Germinal center (tissue), 1 donor: ENCODE measurements around the gene RAB11FIP3.
"Not testable (repeated sequence)": the region's sequence is repeated elsewhere in the genome, so short reads cannot be mapped to it uniquely, and the experiment has no call there.

Experiments
- DNase-seq: peaks from one replicate; pipeline ENCODE4 v3.0.0; 2012; ENCODE audit warnings: mixed read lengths, low spot score

Gene RAB11FIP3

DNA sequence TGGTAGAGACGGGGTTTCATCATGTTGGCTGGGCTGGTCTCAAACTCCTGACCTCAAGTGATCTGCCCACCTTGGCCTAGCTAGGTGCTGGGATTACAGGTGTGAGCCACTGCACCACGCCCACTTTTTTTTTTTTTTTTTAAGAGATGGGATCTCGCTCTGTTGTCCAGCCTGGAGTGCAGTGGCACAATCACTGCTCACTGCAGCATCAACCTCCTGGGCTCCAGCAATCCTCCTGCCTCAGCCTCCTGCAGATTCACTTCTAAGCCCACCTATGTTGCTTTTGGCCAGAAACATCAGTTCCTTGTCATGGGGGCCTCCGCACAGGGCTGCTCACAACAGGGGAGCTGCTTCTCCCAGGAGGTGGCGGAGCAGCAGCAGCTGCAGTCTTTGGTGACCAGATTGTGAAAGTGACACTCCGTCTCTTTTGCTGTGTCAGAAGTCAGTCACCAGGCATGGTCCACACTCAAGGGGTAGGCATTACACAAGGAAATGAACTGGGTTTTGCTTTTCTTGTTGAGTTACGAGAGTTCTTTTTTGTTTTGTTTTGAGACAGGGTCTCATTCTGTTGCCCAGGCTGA, 32.9 kb upstream of the RAB11FIP3 start:
- no peak for DNase-seq

GRCh38 chr16:396199-396598, 29.2 kb upstream of the RAB11FIP3 start:
- no peak for DNase-seq

GRCh38 chr16:396605-397004, 28.8 kb upstream of the RAB11FIP3 start:
- DNase-seq: no peak

DNA sequence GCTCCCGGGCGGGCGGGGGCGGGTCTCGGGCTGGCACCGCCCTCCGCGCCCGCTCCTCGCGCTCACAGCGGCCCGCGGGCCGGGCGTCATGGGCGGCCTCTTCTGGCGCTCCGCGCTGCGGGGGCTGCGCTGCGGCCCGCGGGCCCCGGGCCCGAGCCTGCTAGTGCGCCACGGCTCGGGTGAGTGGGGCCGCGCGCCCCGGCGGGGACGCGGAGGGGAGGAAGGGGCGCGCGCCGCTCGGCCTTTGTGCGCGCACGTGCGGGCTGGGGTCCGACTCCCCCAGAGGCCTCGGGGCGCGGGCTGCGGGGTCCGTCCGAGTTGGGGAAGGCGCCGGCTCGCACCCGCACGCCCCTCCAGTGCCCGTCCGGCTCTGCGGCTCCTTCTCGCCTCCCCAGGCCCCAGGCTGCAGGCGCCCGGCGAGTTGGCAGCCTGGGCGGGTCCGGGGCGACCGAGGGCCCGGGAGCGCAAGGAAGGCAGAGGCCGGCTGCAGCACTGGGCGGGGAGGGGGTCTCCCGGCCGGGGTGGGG, 28.3 kb upstream of the RAB11FIP3 start, which contains the start of gene NME4:
Gene NME4 (plus strand): TSS at position 65 of the 527 bp plus-strand sequence. CDS start 24 bp downstream, at position 89.
- DNase-seq: no peak

- no peak for DNase-seq
Measured at GRCh38 chr16:397736-398332, 27.6 kb upstream of the RAB11FIP3 start.

DNA sequence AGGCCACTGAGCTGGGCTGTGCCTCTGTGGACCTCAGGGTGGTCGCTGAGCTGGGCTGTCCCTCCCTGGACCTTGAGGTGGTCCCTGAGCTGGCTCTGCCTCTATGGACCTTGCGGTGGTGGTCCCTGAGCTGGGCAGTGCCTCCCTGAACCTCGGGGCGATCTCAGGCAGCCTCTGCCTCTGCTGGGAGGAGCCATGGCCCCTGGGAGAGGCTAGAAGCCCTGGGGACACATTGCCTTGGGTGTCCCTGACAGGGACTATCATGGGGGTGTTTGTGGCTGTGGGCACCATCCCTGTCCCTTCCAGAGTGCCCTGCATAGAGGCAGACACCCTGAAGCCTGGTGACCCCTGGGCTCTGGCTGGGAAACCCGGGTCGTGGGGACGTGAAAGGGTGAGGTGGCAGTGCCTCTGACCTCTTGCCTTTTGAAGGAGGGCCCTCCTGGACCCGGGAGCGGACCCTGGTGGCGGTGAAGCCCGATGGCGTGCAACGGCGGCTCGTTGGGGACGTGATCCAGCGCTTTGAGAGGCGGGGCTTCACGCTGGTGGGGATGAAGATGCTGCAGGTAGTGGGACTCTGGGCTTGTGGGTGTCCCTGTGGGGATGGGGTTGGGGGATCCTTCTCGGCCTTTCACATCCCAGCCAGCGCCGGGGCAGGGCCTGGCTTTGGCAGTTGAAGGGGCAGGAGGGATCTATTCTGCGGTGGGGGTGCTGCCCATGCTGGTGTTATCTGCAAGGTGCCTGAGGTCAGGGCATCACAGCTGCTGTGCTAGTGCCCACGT, 26.7 kb upstream of the RAB11FIP3 start:
- no peak for DNase-seq

DNA sequence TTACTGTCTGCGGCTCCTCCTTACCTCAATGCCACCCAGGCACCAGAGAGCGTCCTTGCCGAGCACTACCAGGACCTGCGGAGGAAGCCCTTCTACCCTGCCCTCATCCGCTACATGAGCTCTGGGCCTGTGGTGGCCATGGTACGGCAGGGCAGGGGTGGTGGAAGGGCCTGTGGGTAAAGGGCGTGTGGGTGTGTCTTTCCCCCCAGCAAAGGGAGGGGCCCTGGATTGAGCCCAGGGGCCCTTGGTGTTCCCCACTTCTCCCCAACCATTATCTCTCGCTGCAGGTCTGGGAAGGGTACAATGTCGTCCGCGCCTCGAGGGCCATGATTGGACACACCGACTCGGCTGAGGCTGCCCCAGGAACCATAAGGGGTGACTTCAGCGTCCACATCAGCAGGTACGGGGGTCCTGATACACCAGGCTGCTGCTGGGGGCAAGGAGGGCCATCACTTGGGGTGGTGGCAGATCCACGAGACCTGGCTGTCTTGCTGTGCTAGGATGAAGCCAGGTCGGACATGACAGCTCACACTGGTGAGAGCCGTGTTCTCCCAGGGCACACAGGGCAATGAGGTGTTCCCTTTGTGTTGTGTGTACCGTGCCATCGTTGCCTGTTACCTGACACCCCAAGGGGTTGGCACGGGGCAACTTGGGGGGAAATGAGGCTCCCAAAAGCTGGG, 26.0 kb upstream of the RAB11FIP3 start:
- no peak for DNase-seq

DNA sequence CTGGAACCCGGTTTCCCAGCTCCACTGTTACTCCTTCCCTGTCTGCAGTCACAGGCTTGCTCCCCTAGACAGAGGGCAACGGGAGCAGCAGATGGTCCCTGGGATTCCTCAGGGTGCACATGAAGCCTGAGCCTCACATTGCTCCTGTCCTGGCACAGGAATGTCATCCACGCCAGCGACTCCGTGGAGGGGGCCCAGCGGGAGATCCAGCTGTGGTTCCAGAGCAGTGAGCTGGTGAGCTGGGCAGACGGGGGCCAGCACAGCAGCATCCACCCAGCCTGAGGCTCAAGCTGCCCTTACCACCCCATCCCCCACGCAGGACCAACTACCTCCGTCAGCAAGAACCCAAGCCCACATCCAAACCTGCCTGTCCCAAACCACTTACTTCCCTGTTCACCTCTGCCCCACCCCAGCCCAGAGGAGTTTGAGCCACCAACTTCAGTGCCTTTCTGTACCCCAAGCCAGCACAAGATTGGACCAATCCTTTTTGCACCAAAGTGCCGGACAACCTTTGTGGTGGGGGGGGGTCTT, 25.3 kb upstream of the RAB11FIP3 start:
- DNase-seq: no peak

DNA sequence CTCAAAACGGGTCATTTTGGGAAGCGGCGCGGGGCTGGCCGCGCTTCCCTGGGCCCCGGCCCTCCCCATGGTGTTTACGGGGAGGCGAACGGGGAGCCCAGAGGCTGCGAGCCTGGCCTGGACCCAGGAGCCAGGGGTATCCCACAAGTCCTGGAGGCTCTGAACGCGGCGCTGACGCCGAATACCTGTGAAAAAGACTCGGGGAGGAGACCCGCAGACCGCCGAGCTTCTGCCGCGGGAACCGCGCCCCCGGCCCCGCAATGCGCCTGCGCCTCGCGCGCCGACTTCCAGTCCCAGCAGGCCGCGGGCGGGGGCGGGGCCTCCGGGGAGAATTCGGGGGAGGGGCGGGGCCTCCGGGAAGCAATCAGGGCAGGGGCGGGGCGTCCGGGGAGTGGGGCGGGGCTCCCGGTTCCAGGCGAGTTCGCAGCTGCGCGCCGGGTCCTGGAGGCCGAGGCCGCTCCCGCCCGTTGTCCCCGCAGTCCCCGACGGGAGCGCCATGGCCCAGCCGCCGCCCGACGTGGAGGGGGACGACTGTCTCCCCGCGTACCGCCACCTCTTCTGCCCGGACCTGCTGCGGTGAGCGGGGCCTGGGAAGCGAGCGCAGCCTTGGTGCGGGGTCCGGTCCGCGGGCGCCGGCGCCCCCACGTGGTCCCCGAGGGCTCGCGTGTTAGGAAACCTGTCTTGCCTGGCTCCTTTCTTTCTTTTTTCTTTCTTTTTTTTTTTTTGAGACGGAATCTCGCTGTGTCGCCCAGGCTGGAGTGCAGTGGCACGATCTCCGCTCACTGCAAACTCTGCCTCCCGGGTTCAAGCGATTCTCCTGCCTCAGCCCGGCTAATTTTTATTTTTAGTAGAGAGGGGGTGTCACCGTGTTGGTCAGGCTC, 23.7 kb upstream of the RAB11FIP3 start, which contains the start of gene DECR2:
Gene DECR2 (plus strand): TSS at position 418 of the 881 bp plus-strand sequence. CDS start 79 bp downstream, at position 497.
- peak; percentile 97 for DNase-seq

DNA sequence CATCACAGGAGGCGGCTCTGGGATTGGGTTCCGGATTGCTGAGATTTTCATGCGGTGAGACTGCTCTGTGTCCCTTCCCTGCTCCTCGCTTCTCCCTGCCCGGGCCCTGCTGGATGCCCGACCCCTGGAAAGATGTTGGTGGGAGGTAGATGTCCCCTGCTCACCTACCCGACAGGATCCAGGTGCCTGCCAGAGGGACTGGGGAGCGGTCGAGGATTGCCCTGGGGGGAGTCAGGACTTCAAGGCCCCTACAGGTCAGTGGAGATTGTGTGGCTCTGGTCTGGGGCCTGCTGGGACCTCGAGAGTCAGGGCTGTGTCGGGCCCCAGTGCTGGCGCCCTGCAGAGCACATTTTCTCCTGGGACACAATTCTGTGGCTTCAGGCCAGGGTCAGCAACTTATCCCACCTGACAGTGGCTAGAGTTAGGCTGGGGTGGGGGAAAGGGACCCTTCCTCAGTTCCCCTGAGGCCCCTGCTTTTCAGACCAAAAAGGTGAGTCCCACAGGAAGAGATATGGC, 20.4 kb upstream of the RAB11FIP3 start:
- DNase-seq: no peak

GRCh38 chr16:405548-406506, 19.6 kb upstream of the RAB11FIP3 start:
- DNase-seq: no peak

DNA sequence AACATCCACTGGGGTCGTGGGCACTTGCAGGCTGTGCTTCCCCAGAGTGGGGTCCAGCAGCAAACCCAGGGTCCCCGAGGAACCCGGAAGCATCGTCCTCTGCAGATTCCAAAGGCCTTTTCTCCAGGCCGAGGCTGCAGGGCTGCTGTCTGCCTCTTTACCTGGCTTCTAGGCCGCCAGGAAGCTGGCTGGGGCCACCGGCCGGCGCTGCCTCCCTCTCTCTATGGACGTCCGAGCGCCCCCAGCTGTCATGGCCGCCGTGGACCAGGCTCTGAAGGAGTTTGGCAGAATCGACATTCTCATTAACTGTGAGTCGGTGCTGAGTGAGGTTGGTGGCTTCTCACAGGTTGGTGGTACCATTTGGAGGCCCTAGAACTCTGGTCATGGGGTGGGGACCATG, 18.2 kb upstream of the RAB11FIP3 start:
- DNase-seq: no peak

GRCh38 chr16:410516-411178, 14.8 kb upstream of the RAB11FIP3 start:
- no peak for DNase-seq

DNA sequence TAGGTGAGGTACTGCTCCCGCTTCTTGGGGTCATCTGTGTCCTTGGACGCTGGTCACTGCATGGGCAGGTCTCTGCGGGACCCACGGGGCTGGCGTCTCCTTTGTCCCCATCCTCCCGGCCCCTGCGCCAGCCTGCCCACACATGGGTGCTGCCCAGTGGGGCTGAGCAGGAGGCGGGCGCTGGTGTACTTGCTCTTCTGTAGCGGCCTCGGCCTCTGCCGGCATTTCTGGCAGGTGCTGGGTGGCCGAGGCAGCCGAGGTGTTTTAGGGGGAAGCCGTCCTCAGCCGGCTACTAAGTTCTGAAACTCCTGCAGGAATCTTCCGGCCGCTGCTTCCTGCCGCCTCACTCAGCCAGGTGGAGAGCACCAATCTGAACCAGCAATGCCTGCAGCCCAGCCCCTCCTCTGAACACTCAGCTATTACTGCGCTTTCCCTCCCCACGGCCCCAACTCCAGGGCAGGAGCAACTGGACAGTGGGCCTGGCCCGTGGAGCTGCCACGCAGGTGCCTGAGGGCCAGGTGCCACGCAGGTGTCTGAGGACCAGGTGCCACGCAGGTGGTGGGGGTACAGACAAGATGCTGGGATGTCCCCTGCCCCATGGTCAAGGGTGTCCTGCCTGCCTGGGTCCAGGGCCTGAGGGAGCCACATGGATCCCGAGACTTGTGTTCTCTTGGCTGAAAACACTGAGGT, 13.7 kb upstream of the RAB11FIP3 start:
- no peak for DNase-seq

- DNase-seq: no peak
Measured at GRCh38 chr16:414395-415169, 10.9 kb upstream of the RAB11FIP3 start.

DNA sequence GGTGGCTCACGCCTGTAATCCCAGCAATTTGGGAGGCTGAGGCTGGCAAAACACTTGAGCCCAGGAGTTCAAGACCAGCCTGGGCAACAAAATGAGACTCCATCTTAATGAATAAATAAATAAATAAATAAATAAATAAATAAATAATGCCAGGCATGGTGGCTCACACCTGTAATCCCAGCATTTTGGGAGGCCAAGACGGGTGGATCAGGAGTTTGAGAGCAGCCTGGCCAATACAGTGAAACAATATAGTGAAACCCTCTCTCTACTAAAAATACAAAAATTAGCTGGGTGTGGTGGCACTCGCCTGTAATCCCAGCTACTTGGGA, 10.3 kb upstream of the RAB11FIP3 start:
- not testable (repeated sequence) for DNase-seq

- DNase-seq: not testable (repeated sequence)
Measured at GRCh38 chr16:422179-422578, 3.3 kb upstream of the RAB11FIP3 start.
